Non-pigmented ciliary epithelial cell (primary cell): ENCODE measurements around the gene CEP43.
A peak's percentile ranks its signal among the peaks of the same experiment; 100 is the strongest.
"Not testable (repeated sequence)": the region's sequence is repeated elsewhere in the genome, so short reads cannot be mapped to it uniquely, and the experiment has no call there.

Experiments
- DNase-seq: peaks from one replicate; pipeline ENCODE4 v3.0.0-alpha.2; 2010; ENCODE audit warnings: low read depth

CEP43 gene

GRCh38 chr6:166999145-166999883 lies at the start of gene CEP43:
Gene CEP43 (plus strand): TSS chr6:166999397. CDS start chr6:166999413, 16 bp downstream.
- DNase-seq, result peak; percentile 63

GRCh38 chr6:166949528-166950442 lies 49.4 kb upstream of the CEP43 start:
- no peak for DNase-seq

GRCh38 chr6:166950443-166950821 lies 48.8 kb upstream of the CEP43 start:
- DNase-seq, result no peak

GRCh38 chr6:166950892-166951669 lies 48.1 kb upstream of the CEP43 start:
- not testable (repeated sequence) for DNase-seq

- no peak for DNase-seq
Observed at GRCh38 chr6:166951670-166952060, 47.5 kb upstream of the CEP43 start.

- no peak for DNase-seq
Observed at GRCh38 chr6:166952121-166952520, 47.1 kb upstream of the CEP43 start.

GRCh38 chr6:166952567-166953486 lies 46.4 kb upstream of the CEP43 start:
- no peak for DNase-seq

GRCh38 chr6:166954118-166954713 lies 45.0 kb upstream of the CEP43 start:
- no peak for DNase-seq

GRCh38 chr6:166955121-166955864 lies 43.9 kb upstream of the CEP43 start:
- DNase-seq, result no peak

GRCh38 chr6:166955865-166956443 lies 43.2 kb upstream of the CEP43 start:
- no peak for DNase-seq

- peak; percentile 55 for DNase-seq
Observed at GRCh38 chr6:166956444-166957086, 42.6 kb upstream of the CEP43 start, which contains the start of gene RNASET2. Gene RNASET2 (minus strand): TSS chr6:166956550. CDS start chr6:166956182, 368 bp downstream.

GRCh38 chr6:166957087-166957804 lies 42.0 kb upstream of the CEP43 start:
- no peak for DNase-seq

- DNase-seq, result no peak
Observed at GRCh38 chr6:166957805-166958076, 41.5 kb upstream of the CEP43 start.

GRCh38 chr6:166958926-166959861 lies 40.0 kb upstream of the CEP43 start:
- no peak for DNase-seq

GRCh38 chr6:166959911-166960608 lies 39.1 kb upstream of the CEP43 start:
- DNase-seq, result no peak

- no peak for DNase-seq
Observed at GRCh38 chr6:166960609-166960978, 38.6 kb upstream of the CEP43 start.

- no peak for DNase-seq
Observed at GRCh38 chr6:166966268-166966667, 32.9 kb upstream of the CEP43 start.
